PC-9 (cell line): ENCODE results near the gene ACSL6. TPM values are rescaled to one million over a fixed set of nuclear protein-coding genes. Genes with fewer than 3 reads are reported as not detected.

Experiments
- BruUV-seq: library from RNA; stranded (reverse); fragments of 400-500 nt; replicated peaks from 2 replicates; lab custom pipeline; 2021; lab: Mats Ljungman, UMichigan
- CTCF ChIA-PET: fragments of 300-600 bp; sonication (Branson Sonifier 250); formaldehyde crosslinking; loops from one replicate; lab custom pipeline; 2022; ENCODE audit warnings: antibody characterized with exemption; lab: Charles Lee
- POLR2A ChIA-PET: fragments of 300-600 bp; sonication (Branson Sonifier 250); formaldehyde crosslinking; loops from one replicate; lab custom pipeline; 2022; ENCODE audit warnings: antibody characterized with exemption; ENCODE audit not compliant: unreplicated experiment; lab: Charles Lee
- DNase-seq, 2 experiments: peaks; one replicate each; pipeline versions ENCODE4 v3.0.0 to v3.0.0-alpha.2; 2015 to 2022; ENCODE audit warnings: mixed read lengths in 1 of 2
- H2AFZ ChIP-seq: fragments of 200-600 bp; sonication (generic); 2 replicates; pipeline ENCODE4 v1.8.1; 2017; ENCODE audit warnings: antibody characterized with exemption
- H3F3A ChIP-seq: fragments of 200-600 bp; sonication (generic); 2 replicates; pipeline ENCODE4 v1.8.1; 2017; ENCODE audit warnings: antibody characterized with exemption, mild to moderate bottlenecking, low read depth; ENCODE audit not compliant: insufficient read depth
- H3K27ac ChIP-seq: fragments of 200-600 bp; sonication (generic); 2 replicates; pipeline ENCODE4 v1.6.1; 2016; ENCODE audit warnings: mixed run types
- H3K27me3 ChIP-seq: fragments of 200-600 bp; sonication (generic); 2 replicates; pipeline ENCODE4 v1.6.1; 2016; ENCODE audit warnings: low read depth, mixed run types; ENCODE audit not compliant: insufficient read depth
- H3K36me3 ChIP-seq: fragments of 200-600 bp; sonication (generic); 2 replicates; pipeline ENCODE4 v1.6.1; 2016; ENCODE audit warnings: low read depth, mixed run types
- H3K4me1 ChIP-seq: fragments of 200-600 bp; sonication (generic); replicated peaks from 2 replicates; pipeline ENCODE4 v1.6.1; 2016; ENCODE audit warnings: mixed run types; ENCODE audit not compliant: insufficient read depth
- H3K4me2 ChIP-seq: fragments of 200-600 bp; sonication (generic); 2 replicates; pipeline ENCODE4 v1.6.1; 2017; ENCODE audit warnings: mixed run types
- H3K4me3 ChIP-seq: fragments of 200-600 bp; sonication (generic); 2 replicates; pipeline ENCODE4 v1.6.1; 2016; ENCODE audit warnings: mixed run types
- H3K79me2 ChIP-seq: fragments of 200-600 bp; sonication (generic); 2 replicates; pipeline ENCODE4 v1.6.1; 2017; ENCODE audit warnings: low read depth, mixed run types
- H3K9me2 ChIP-seq: fragments of 200-600 bp; sonication (generic); 2 replicates; pipeline ENCODE4 v1.8.1; 2017; ENCODE audit warnings: mild to moderate bottlenecking; ENCODE audit not compliant: insufficient read depth
- H3K9me3 ChIP-seq: fragments of 200-600 bp; sonication (generic); 2 replicates; pipeline ENCODE4 v1.8.1; 2016; ENCODE audit warnings: low read depth; ENCODE audit not compliant: insufficient read depth
- H4K20me1 ChIP-seq: fragments of 200-600 bp; sonication (generic); 2 replicates; pipeline ENCODE4 v1.8.1; 2017; ENCODE audit not compliant: insufficient read depth
- EZH2 ChIP-seq: fragments of 200-600 bp; sonication (generic); IDR thresholded peaks from 2 replicates; pipeline ENCODE4 v1.8.0; 2017; ENCODE audit warnings: antibody characterized with exemption, low read depth
- intact Hi-C: fragments of 100-400 bp; cut with micrococcal nuclease; formaldehyde crosslinking; loops from one replicate; pipeline ENCODE4 v1.10.0; 2022; ENCODE audit not compliant: unreplicated experiment
- total RNA-seq: library from RNA; stranded (reverse); gene quantifications from 2 replicates; pipeline ENCODE4 v1.2.3, GENCODE V29; 2021
- TF ChIP-seq, protein P1 (sequence below): fragments of 200-600 bp; sonication (generic); conservative IDR thresholded peaks from 2 replicates; pipeline ENCODE4 v1.6.1; 2017; ENCODE audit warnings: mixed run types, antibody characterized with exemption, mild to moderate bottlenecking, moderate library complexity

Gene ACSL6
- total RNA-seq, 1 experiment from 2014 or later = not detected

- H3K27ac ChIP-seq = no peak overlapping the region
- CTCF ChIA-PET = no interaction called here
- no peaks in the 10 kb centered on the region for H3K36me3 ChIP-seq
These were observed 42.0 kb upstream of the ACSL6 start for GRCh38 chr5:132053483-132053882.

DNA sequence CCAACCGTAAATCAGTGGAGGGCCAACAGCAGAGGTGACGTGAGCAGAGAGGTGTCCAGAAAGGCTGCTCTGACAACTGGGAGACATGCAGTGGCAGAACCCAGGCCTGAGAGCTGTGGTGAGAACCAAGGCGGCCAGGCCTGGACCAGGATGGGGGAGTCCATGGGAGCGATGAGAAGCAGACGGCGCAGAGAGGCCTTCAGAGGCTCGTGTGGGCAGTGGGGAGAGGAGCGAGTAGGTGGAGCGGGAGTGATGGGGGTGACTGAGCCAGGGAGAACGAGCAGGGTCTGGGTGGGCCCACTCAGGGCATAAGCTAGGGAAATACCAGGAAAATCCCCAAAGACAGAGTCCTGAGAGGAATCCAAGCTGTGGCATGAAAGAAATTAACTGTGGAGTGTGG, 41.1 kb upstream of the ACSL6 start:
- Histone ChIP-seq H3K27ac (no peak overlapping the region), H3K4me2 (no peak overlapping the region), H3K9me3 (no peaks in the 10 kb centered on the region), H4K20me1 (no peaks in the 10 kb centered on the region), H3K36me3 (no peaks in the 10 kb centered on the region), H3F3A (no peaks in the 10 kb centered on the region), H3K4me1 (no peaks in the 10 kb centered on the region), H3K27me3 (peaks cover 25% of the 10 kb centered on the region; the same call in 1 of the 2 replicates), H3K4me3 (no peak overlapping the region), H3K79me2 (no peaks in the 10 kb centered on the region), H3K9me2 (no peaks in the 10 kb centered on the region), H2AFZ (no peak overlapping the region)
- POLR2A ChIA-PET = no interaction called here
- CTCF ChIA-PET = no interaction called here
- BruUV-seq = no TSS peak
- TF ChIP-seq EZH2 = no peak
- TF ChIP-seq, protein P1, sequence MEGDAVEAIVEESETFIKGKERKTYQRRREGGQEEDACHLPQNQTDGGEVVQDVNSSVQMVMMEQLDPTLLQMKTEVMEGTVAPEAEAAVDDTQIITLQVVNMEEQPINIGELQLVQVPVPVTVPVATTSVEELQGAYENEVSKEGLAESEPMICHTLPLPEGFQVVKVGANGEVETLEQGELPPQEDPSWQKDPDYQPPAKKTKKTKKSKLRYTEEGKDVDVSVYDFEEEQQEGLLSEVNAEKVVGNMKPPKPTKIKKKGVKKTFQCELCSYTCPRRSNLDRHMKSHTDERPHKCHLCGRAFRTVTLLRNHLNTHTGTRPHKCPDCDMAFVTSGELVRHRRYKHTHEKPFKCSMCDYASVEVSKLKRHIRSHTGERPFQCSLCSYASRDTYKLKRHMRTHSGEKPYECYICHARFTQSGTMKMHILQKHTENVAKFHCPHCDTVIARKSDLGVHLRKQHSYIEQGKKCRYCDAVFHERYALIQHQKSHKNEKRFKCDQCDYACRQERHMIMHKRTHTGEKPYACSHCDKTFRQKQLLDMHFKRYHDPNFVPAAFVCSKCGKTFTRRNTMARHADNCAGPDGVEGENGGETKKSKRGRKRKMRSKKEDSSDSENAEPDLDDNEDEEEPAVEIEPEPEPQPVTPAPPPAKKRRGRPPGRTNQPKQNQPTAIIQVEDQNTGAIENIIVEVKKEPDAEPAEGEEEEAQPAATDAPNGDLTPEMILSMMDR = no peak
- intact Hi-C loops = no loop called here
- DNase-seq = no peak

More at GRCh38 chr5:132053483-132053882, 42.0 kb upstream of the ACSL6 start:
- Histone ChIP-seq H3K4me3 (no peak overlapping the region), H2AFZ (no peak overlapping the region), H3K9me2 (no peaks in the 10 kb centered on the region), H3K4me2 (no peak overlapping the region), H4K20me1 (no peaks in the 10 kb centered on the region), H3K27me3 (peaks cover 25% of the 10 kb centered on the region; the same call in 1 of the 2 replicates), H3K9me3 (no peaks in the 10 kb centered on the region), H3F3A (no peaks in the 10 kb centered on the region), H3K79me2 (no peaks in the 10 kb centered on the region), H3K4me1 (no peaks in the 10 kb centered on the region)
- intact Hi-C loops = no loop called here
- no peak for DNase-seq
- POLR2A ChIA-PET = no interaction called here
- BruUV-seq = no TSS peak
- TF ChIP-seq, protein P1 = no peak
- TF ChIP-seq EZH2 = no peak

- no peak overlapping the region for H3K4me3 ChIP-seq
- H3K27ac ChIP-seq = no peak overlapping the region
- H3F3A ChIP-seq = no peaks in the 10 kb centered on the region
- H3K4me2 ChIP-seq = no peak overlapping the region
- intact Hi-C loops = no loop called here
- no peak for DNase-seq
- CTCF ChIA-PET = no interaction called here
- peaks cover 25% of the 10 kb centered on the region; the same call in 1 of the 2 replicates for H3K27me3 ChIP-seq
- POLR2A ChIA-PET = no interaction called here
- H2AFZ ChIP-seq = no peak overlapping the region
- TF ChIP-seq, protein P1 = no peak
- TF ChIP-seq EZH2 = no peak
- H3K9me2 ChIP-seq = no peaks in the 10 kb centered on the region
- no peaks in the 10 kb centered on the region for H3K36me3 ChIP-seq
- no peaks in the 10 kb centered on the region for H3K79me2 ChIP-seq
- H4K20me1 ChIP-seq = no peaks in the 10 kb centered on the region
- no peaks in the 10 kb centered on the region for H3K9me3 ChIP-seq
- no peaks in the 10 kb centered on the region for H3K4me1 ChIP-seq
- no TSS peak for BruUV-seq
These were observed 39.4 kb upstream of the ACSL6 start for GRCh38 chr5:132050661-132051552.
